Keratinocyte (primary cell): ENCODE measurements around the gene GPR107.

Experiments used
- EZH2 ChIP-seq: IDR thresholded peaks from one replicate; pipeline ENCODE4 v1.6.1; 2012; ENCODE audit warnings: inconsistent platforms, mild to moderate bottlenecking, low read length, moderate library complexity
- TF ChIP-seq, protein P1 (sequence below), 3 experiments: IDR thresholded peaks in 1 of 3; conservative IDR thresholded peaks in 1 of 3; optimal IDR thresholded peaks in 1 of 3; 2 replicates in 2 of 3; 3 replicates in 1 of 3; pipeline versions ENCODE3 to v1.5.1; 2011; ENCODE audit warnings: low read length in 3 of 3, mild to moderate bottlenecking in 3 of 3, moderate library complexity in 2 of 3, control low read depth in 1 of 3, inconsistent platforms in 1 of 3; ENCODE audit not compliant: insufficient read depth in 2 of 3; ENCODE audit errors: extremely low read depth in 1 of 3

GRCh38 chr9:130029223-130029973 is 24.3 kb upstream of the GPR107 start:
- TF ChIP-seq, protein P1, sequence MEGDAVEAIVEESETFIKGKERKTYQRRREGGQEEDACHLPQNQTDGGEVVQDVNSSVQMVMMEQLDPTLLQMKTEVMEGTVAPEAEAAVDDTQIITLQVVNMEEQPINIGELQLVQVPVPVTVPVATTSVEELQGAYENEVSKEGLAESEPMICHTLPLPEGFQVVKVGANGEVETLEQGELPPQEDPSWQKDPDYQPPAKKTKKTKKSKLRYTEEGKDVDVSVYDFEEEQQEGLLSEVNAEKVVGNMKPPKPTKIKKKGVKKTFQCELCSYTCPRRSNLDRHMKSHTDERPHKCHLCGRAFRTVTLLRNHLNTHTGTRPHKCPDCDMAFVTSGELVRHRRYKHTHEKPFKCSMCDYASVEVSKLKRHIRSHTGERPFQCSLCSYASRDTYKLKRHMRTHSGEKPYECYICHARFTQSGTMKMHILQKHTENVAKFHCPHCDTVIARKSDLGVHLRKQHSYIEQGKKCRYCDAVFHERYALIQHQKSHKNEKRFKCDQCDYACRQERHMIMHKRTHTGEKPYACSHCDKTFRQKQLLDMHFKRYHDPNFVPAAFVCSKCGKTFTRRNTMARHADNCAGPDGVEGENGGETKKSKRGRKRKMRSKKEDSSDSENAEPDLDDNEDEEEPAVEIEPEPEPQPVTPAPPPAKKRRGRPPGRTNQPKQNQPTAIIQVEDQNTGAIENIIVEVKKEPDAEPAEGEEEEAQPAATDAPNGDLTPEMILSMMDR (optimal IDR thresholded peaks at IDR 0.05 in 1 of 3, IDR thresholded peaks at IDR 0.05 in 1 of 3, conservative IDR thresholded peaks at IDR 0.05 in 1 of 3; ENCODE audit: extremely low read depth in 1 of 3, insufficient read depth in 2 of 3, low read length in 3 of 3) = no peak
- TF ChIP-seq EZH2 = no peak
